IMR-90 (cell line): ENCODE results near the gene TMEM132A. TPM values are rescaled to one million over a fixed set of nuclear protein-coding genes. Genes with fewer than 3 reads are reported as not detected.
A peak's percentile ranks its signal among the peaks of the same experiment; 100 is the strongest.

Experiments
- ATAC-seq: fragments of 200-7000 bp; cut with Tn5 transposase; 2 replicates; pipeline ENCODE4 v1.9.1; 2020; ENCODE audit warnings: low read depth, mild to moderate bottlenecking, moderate library complexity
- BruUV-seq: library from RNA; stranded (reverse); fragments of 400-500 nt; replicated peaks from 2 replicates; lab custom pipeline; 2021; lab: Mats Ljungman, UMichigan
- CTCF ChIA-PET: fragments of 300-600 bp; formaldehyde crosslinking; extraction: SDS; loops from one replicate; lab custom pipeline; 2021; ENCODE audit warnings: antibody characterized with exemption; lab: Yijun Ruan, JAX
- POLR2A ChIA-PET: fragments of 300-600 bp; sonication (Branson Sonifier 250); formaldehyde crosslinking; loops from one replicate; lab custom pipeline; 2022; ENCODE audit warnings: antibody characterized with exemption; ENCODE audit not compliant: unreplicated experiment; lab: Charles Lee
- DNase-seq: peaks from one replicate; pipeline ENCODE4 v3.0.0; 2013
- H2AFZ ChIP-seq: replicated peaks from 2 replicates; pipeline ENCODE3; 2013; ENCODE audit warnings: low read length, mild to moderate bottlenecking; ENCODE audit not compliant: poor library complexity
- H2AK5ac ChIP-seq: 2 replicates; pipeline ENCODE4 v1.6.1; 2013; ENCODE audit warnings: low read depth, low read length, inconsistent platforms
- H2AK9ac ChIP-seq: replicated peaks from 2 replicates; pipeline ENCODE3; 2013; ENCODE audit warnings: mild to moderate bottlenecking, low read depth, low read length, moderate library complexity; ENCODE audit not compliant: poor library complexity
- H2BK120ac ChIP-seq: 2 replicates; pipeline ENCODE4 v1.6.1; 2013; ENCODE audit warnings: low read depth, low read length, inconsistent platforms
- H2BK15ac ChIP-seq: 3 replicates; pipeline ENCODE4 v1.6.1; 2013; ENCODE audit warnings: low read depth, low read length, inconsistent platforms
- H2BK20ac ChIP-seq: 2 replicates; pipeline ENCODE4 v1.6.1; 2013; ENCODE audit warnings: low read depth, mild to moderate bottlenecking, inconsistent platforms, low read length, moderate library complexity
- H2BK5ac ChIP-seq: 2 replicates; pipeline ENCODE4 v1.6.1; 2013; ENCODE audit warnings: mild to moderate bottlenecking, low read depth, low read length, inconsistent platforms; ENCODE audit not compliant: poor library complexity, severe bottlenecking
- H3K14ac ChIP-seq: replicated peaks from 2 replicates; pipeline ENCODE4 v1.6.1; 2013; ENCODE audit warnings: low read depth, low read length, inconsistent platforms
- H3K18ac ChIP-seq: 2 replicates; pipeline ENCODE4 v1.6.1; 2013; ENCODE audit warnings: low read depth, low read length, control low read depth
- H3K23ac ChIP-seq: 2 replicates; pipeline ENCODE4 v1.6.1; 2013; ENCODE audit warnings: low read depth, low read length, inconsistent platforms
- H3K27ac ChIP-seq: 2 replicates; pipeline ENCODE4 v1.5.1; 2013; ENCODE audit warnings: mild to moderate bottlenecking, control low read depth, low read length; ENCODE audit not compliant: insufficient read depth
- H3K27me3 ChIP-seq: 2 replicates; pipeline ENCODE4 v1.6.1; 2013; ENCODE audit warnings: low read length; ENCODE audit not compliant: control insufficient read depth, insufficient read depth
- H3K36me3 ChIP-seq: 2 replicates; pipeline ENCODE4 v1.6.1; 2013; ENCODE audit warnings: low read length, mixed read lengths; ENCODE audit not compliant: control insufficient read depth, insufficient read depth
- H3K4ac ChIP-seq: 2 replicates; pipeline ENCODE4 v1.6.1; 2013; ENCODE audit warnings: low read depth, low read length, inconsistent platforms
- H3K4me1 ChIP-seq: 2 replicates; pipeline ENCODE4 v1.6.1; 2013; ENCODE audit warnings: low read length, mixed read lengths; ENCODE audit not compliant: control insufficient read depth, insufficient read depth
- H3K4me2 ChIP-seq: 2 replicates; pipeline ENCODE4 v1.6.1; 2013; ENCODE audit warnings: low read depth, mild to moderate bottlenecking, control low read depth, low read length, moderate library complexity
- H3K4me3 ChIP-seq: 2 replicates; pipeline ENCODE4 v1.5.1; 2013; ENCODE audit warnings: low read depth, mild to moderate bottlenecking, control low read depth, low read length, moderate library complexity; ENCODE audit not compliant: insufficient read depth
- H3K56ac ChIP-seq: 2 replicates; pipeline ENCODE4 v1.6.1; 2013; ENCODE audit warnings: low read length, inconsistent platforms; ENCODE audit not compliant: insufficient read depth; ENCODE audit errors: extremely low read depth
- H3K79me1 ChIP-seq, 2 experiments: 2 replicates each; pipeline ENCODE4 v1.6.1; 2013; ENCODE audit warnings: low read length in 2 of 2, inconsistent platforms in 1 of 2, low read depth in 1 of 2
- H3K9ac ChIP-seq: 2 replicates; pipeline ENCODE4 v1.6.1; 2013; ENCODE audit warnings: low read depth, low read length, control low read depth
- H3K9me1 ChIP-seq: 2 replicates; pipeline ENCODE4 v1.6.1; 2013; ENCODE audit warnings: low read length, inconsistent platforms; ENCODE audit not compliant: insufficient read depth
- H3K9me3 ChIP-seq: 2 replicates; pipeline ENCODE4 v1.6.1; 2013; ENCODE audit warnings: low read length; ENCODE audit not compliant: control insufficient read depth, insufficient read depth
- H4K20me1 ChIP-seq: 2 replicates; pipeline ENCODE4 v1.6.1; 2013; ENCODE audit warnings: low read length, inconsistent platforms; ENCODE audit not compliant: insufficient read depth
- H4K5ac ChIP-seq: 2 replicates; pipeline ENCODE4 v1.6.1; 2013; ENCODE audit warnings: mild to moderate bottlenecking, low read depth, low read length, control low read depth
- H4K8ac ChIP-seq, 2 experiments: 2 replicates each; pipeline ENCODE4 v1.6.1; 2013; ENCODE audit warnings: low read depth in 2 of 2, low read length in 2 of 2, control low read depth in 1 of 2, inconsistent platforms in 1 of 2
- H4K91ac ChIP-seq: 2 replicates; pipeline ENCODE4 v1.6.1; 2013; ENCODE audit warnings: low read depth, low read length, inconsistent platforms; ENCODE audit not compliant: insufficient read depth
- BHLHE40 ChIP-seq: fragments of 150-350 bp; IDR thresholded peaks from 2 replicates; pipeline ENCODE4 v1.6.1; 2016; ENCODE audit warnings: mild to moderate bottlenecking, low read depth, low read length
- CEBPB ChIP-seq: IDR thresholded peaks from 2 replicates; pipeline ENCODE4 v1.6.1; 2012; ENCODE audit warnings: low read depth, low read length, improper control_type of control experiment
- CHD1 ChIP-seq: IDR thresholded peaks from 2 replicates; pipeline ENCODE4 v1.6.1; 2012; ENCODE audit warnings: low read depth, low read length, improper control_type of control experiment
- CTCF ChIP-seq: conservative IDR thresholded peaks from 2 replicates; pipeline ENCODE4 v1.5.1; 2012; ENCODE audit warnings: mild to moderate bottlenecking, low read depth, low read length, improper control_type of control experiment
- FOS ChIP-seq: fragments of 150-350 bp; IDR thresholded peaks from 2 replicates; pipeline ENCODE4 v1.6.1; 2016; ENCODE audit warnings: low read depth, low read length
- MAFK ChIP-seq: IDR thresholded peaks from 2 replicates; pipeline ENCODE4 v1.6.1; 2012; ENCODE audit warnings: low read depth, low read length, improper control_type of control experiment
- MAZ ChIP-seq: IDR thresholded peaks from 2 replicates; pipeline ENCODE4 v1.6.1; 2012; ENCODE audit warnings: low read depth, mild to moderate bottlenecking, low read length, improper control_type of control experiment, moderate library complexity, borderline replicate concordance
- MXI1 ChIP-seq: IDR thresholded peaks from 2 replicates; pipeline ENCODE4 v1.6.1; 2012; ENCODE audit warnings: low read depth, mild to moderate bottlenecking, low read length, moderate library complexity, borderline replicate concordance
- NFE2L2 ChIP-seq: fragments of 150-350 bp; IDR thresholded peaks from 2 replicates; pipeline ENCODE4 v1.6.1; 2016; ENCODE audit warnings: low read depth, mild to moderate bottlenecking, low read length
- POLR2A ChIP-seq: IDR thresholded peaks from 2 replicates; pipeline ENCODE4 v1.6.1; 2012; ENCODE audit warnings: mild to moderate bottlenecking, low read depth, low read length
- RAD21 ChIP-seq: IDR thresholded peaks from 2 replicates; pipeline ENCODE4 v1.6.1; 2012; ENCODE audit warnings: low read length, improper control_type of control experiment
- RCOR1 ChIP-seq: IDR thresholded peaks from 2 replicates; pipeline ENCODE4 v1.6.1; 2012; ENCODE audit warnings: mild to moderate bottlenecking, low read length, improper control_type of control experiment; ENCODE audit not compliant: insufficient replicate concordance
- RFX5 ChIP-seq: IDR thresholded peaks from 2 replicates; pipeline ENCODE4 v1.8.0; 2012; ENCODE audit warnings: low read depth, mild to moderate bottlenecking, low read length, moderate library complexity
- SMC3 ChIP-seq: fragments of 150-350 bp; IDR thresholded peaks from 2 replicates; pipeline ENCODE4 v1.6.1; 2016; ENCODE audit warnings: low read depth, mild to moderate bottlenecking, antibody characterized with exemption, low read length, moderate library complexity
- USF2 ChIP-seq: fragments of 150-350 bp; IDR thresholded peaks from 2 replicates; pipeline ENCODE4 v1.6.1; 2017; ENCODE audit warnings: mild to moderate bottlenecking, antibody characterized with exemption, low read length, low read depth
- WGBS, 2 experiments: methylation state at CpG; one replicate each; pipeline versions ENCODE4 v1.1.5 to v1.1.7; 2013; ENCODE audit warnings: missing lambda C conversion rate in 2 of 2; ENCODE audit not compliant: insufficient read length in 1 of 2; ENCODE audit errors: extremely low coverage in 2 of 2; 5-methylcytosine and 5-hydroxymethylcytosine counted together
- dilution Hi-C: fragments of 300-500 bp; cut with HindIII; formaldehyde crosslinking; loops from one replicate; pipeline ENCODE4 v1.14.3; 2018; ENCODE audit warnings: low sequenced_read_pairs; ENCODE audit not compliant: unreplicated experiment
- in situ Hi-C: fragments of 300-500 bp; cut with MboI; formaldehyde crosslinking; loops from 3 replicates; pipeline ENCODE4 v1.14.3; 2019; ENCODE audit warnings: low sequenced_read_pairs, inconsistent platforms, mixed read lengths
- intact Hi-C: fragments of 100-400 bp; cut with micrococcal nuclease; formaldehyde crosslinking; loops from 2 replicates; pipeline ENCODE4 v1.10.0; 2022
- polyA plus RNA-seq, 3 experiments: library from polyadenylated mRNA; depleted of rRNA; stranded (reverse); fragments of >200 nt; gene quantifications; 2 replicates each; pipeline ENCODE4 v1.2.3, GENCODE V29; 2012; ENCODE audit warnings: low replicate concordance in 1 of 3
- total RNA-seq: library from RNA; depleted of rRNA; stranded (reverse); fragments of >200 nt; gene quantifications from 2 replicates; pipeline ENCODE4 v1.2.3, GENCODE V29; 2012
- TF ChIP-seq, protein P1 (sequence below): fragments of 150-350 bp; IDR thresholded peaks from 2 replicates; pipeline ENCODE4 v1.6.1; 2016; ENCODE audit warnings: low read depth, mild to moderate bottlenecking, low read length, moderate library complexity, borderline replicate concordance

TMEM132A gene
- total and polyA plus RNA-seq, 2 of the 4 experiments (the other 2 are of a cell fraction), result 7.7 to 64.2 TPM

DNA sequence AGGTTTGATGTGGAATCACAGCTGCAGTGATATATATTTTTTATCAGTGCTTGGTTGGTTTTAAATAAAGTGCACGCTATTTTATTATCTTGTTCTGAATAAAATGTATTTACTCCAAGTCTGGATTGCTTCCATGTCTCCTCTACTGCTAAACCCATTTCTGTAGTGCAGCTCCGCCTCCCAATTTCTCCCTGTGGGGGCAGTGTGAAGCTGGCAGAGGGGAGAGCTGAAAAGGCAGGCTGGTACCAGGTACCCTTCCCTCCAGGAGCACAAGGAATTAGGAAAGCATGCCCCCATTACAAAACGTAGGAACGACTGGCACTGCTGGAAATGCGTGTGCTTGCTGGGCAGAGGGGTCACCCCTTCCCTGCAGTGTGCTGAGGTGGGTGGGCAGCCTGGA, 934 bp upstream of the TMEM132A start:
- Histone ChIP-seq H4K8ac (no peak overlapping the region), H3K14ac (no peak overlapping the region), H3K9me1 (peaks cover 18% of the 10 kb centered on the region; the same call in 1 of the 2 replicates), H2BK20ac (no peak overlapping the region), H3K36me3 (peaks cover 31% of the 10 kb centered on the region), H2BK5ac (no peak overlapping the region), H3K4ac (no peak overlapping the region), H3K27me3 (no peaks in the 10 kb centered on the region), H3K4me2 (no peak overlapping the region), H4K91ac (no peak overlapping the region), H2AK5ac (no peak overlapping the region), H3K18ac (no peak overlapping the region), H3K79me1 (peaks cover 16 to 52% of the 10 kb centered on the region in 2 experiments; a peak in 3 of 4 replicates), H2BK15ac (no peak overlapping the region), H3K4me3 (no peak overlapping the region), H2AK9ac (peak overlapping the region; percentile 3), H4K5ac (no peak overlapping the region), H3K9ac (no peak overlapping the region), H3K4me1 (peaks cover 17% of the 10 kb centered on the region), H4K20me1 (peaks cover 23% of the 10 kb centered on the region), H2BK120ac (no peak overlapping the region), H3K56ac (no peak overlapping the region), H3K23ac (no peak overlapping the region), H2AFZ (no peak overlapping the region), H3K27ac (no peak overlapping the region), H3K9me3 (no peaks in the 10 kb centered on the region)
- POLR2A ChIA-PET, result no interaction called here
- whole genome bisulfite sequencing, 2 experiments, result no CpG with 5 or more reads among the region's 5 CpGs
- no peak for DNase-seq
- BruUV-seq, result no TSS peak
- intact Hi-C loops (no loop called here), dilution Hi-C loops (no loop called here), in situ Hi-C loops (loop anchor here (25.0 kb wide), 1 partner anchor 1336 kb away; no protein-coding TSS in a partner anchor)
- TF ChIP-seq MAZ, result no peak
- TF ChIP-seq MAFK, result no peak
- no peak for TF ChIP-seq RCOR1
- no peak for TF ChIP-seq RFX5
- TF ChIP-seq, protein P1, sequence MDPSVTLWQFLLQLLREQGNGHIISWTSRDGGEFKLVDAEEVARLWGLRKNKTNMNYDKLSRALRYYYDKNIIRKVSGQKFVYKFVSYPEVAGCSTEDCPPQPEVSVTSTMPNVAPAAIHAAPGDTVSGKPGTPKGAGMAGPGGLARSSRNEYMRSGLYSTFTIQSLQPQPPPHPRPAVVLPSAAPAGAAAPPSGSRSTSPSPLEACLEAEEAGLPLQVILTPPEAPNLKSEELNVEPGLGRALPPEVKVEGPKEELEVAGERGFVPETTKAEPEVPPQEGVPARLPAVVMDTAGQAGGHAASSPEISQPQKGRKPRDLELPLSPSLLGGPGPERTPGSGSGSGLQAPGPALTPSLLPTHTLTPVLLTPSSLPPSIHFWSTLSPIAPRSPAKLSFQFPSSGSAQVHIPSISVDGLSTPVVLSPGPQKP, result no peak
- no peak for TF ChIP-seq NFE2L2
- no peak for TF ChIP-seq BHLHE40
- no peak for TF ChIP-seq CEBPB
- TF ChIP-seq CTCF, result no peak
- no peak for TF ChIP-seq MXI1
- TF ChIP-seq USF2, result no peak
- no peak for TF ChIP-seq POLR2A
- no peak for TF ChIP-seq RAD21
- TF ChIP-seq SMC3, result no peak
- TF ChIP-seq FOS, result no peak
- no peak for TF ChIP-seq CHD1
- CTCF ChIA-PET, result no interaction called here
- ATAC-seq, result no peak
